Non-pigmented ciliary epithelial cell (primary cell): ENCODE results near the gene TACR2.
A peak's percentile ranks its signal among the peaks of the same experiment; 100 is the strongest.

Experiments used
- DNase-seq: peaks from one replicate; pipeline ENCODE4 v3.0.0-alpha.2; 2010; ENCODE audit warnings: low read depth

TACR2 gene

GRCh38 chr10:69372126-69372980, 44.4 kb downstream of the TACR2 start:
- no peak for DNase-seq

- no peak for DNase-seq
Observed at GRCh38 chr10:69367469-69367868, 49.2 kb downstream of the TACR2 start.

GRCh38 chr10:69366738-69367137, 50.0 kb downstream of the TACR2 start:
- no peak for DNase-seq

GRCh38 chr10:69364232-69364940, 52.3 kb downstream of the TACR2 start:
- no peak for DNase-seq

- DNase-seq, result no peak
Observed at GRCh38 chr10:69363666-69364065, 53.1 kb downstream of the TACR2 start.

GRCh38 chr10:69362471-69362954, 54.2 kb downstream of the TACR2 start:
- no peak for DNase-seq

- no peak for DNase-seq
Observed at GRCh38 chr10:69361303-69361614, 55.5 kb downstream of the TACR2 start.

- DNase-seq, result peak; percentile 75
Observed at GRCh38 chr10:69360485-69361302, 56.0 kb downstream of the TACR2 start.

- no peak for DNase-seq
Observed at GRCh38 chr10:69359594-69359993, 57.1 kb downstream of the TACR2 start.

- DNase-seq, result no peak
Observed at GRCh38 chr10:69359148-69359547, 57.6 kb downstream of the TACR2 start.

GRCh38 chr10:69358148-69358795, 58.4 kb downstream of the TACR2 start:
- DNase-seq, result no peak

GRCh38 chr10:69356187-69356586, 60.5 kb downstream of the TACR2 start:
- DNase-seq, result no peak

GRCh38 chr10:69353977-69354635, 62.6 kb downstream of the TACR2 start:
- DNase-seq, result no peak
